HG03025 (cell line): ENCODE measurements around the gene OXCT1.
"Not testable (repeated sequence)": the region's sequence is repeated elsewhere in the genome, so short reads cannot be mapped to it uniquely, and the experiment has no call there.

Experiments
- ATAC-seq: cut with Tn5 transposase; IDR thresholded peaks from one replicate; pipeline ENCODE4 v1.9.1; 2021; ENCODE audit warnings: mild to moderate bottlenecking, moderate library complexity; ENCODE audit not compliant: unreplicated experiment, low FRiP score

OXCT1 gene

GRCh38 chr5:41875121-41875520 lies 4.9 kb upstream of the OXCT1 start:
- ATAC-seq, result no peak

- ATAC-seq, result no peak
Observed at GRCh38 chr5:41874512-41875060, 4.4 kb upstream of the OXCT1 start.

- no peak for ATAC-seq
Observed at GRCh38 chr5:41871852-41872251, 1.6 kb upstream of the OXCT1 start.

- no peak for ATAC-seq
Observed at GRCh38 chr5:41870627-41871048, 413 bp upstream of the OXCT1 start.

GRCh38 chr5:41869151-41869723 lies 988 bp downstream of the OXCT1 start:
- ATAC-seq, result no peak

- ATAC-seq, result no peak
Observed at GRCh38 chr5:41863871-41864486, 6.2 kb downstream of the OXCT1 start.

- no peak for ATAC-seq
Observed at GRCh38 chr5:41858890-41859289, 11.3 kb downstream of the OXCT1 start.

- no peak for ATAC-seq
Observed at GRCh38 chr5:41857989-41858388, 12.2 kb downstream of the OXCT1 start.

- ATAC-seq, result peak; percentile 88
Observed at GRCh38 chr5:41856644-41857491, 13.4 kb downstream of the OXCT1 start.

GRCh38 chr5:41852293-41852692 lies 17.9 kb downstream of the OXCT1 start:
- ATAC-seq, result no peak

GRCh38 chr5:41851116-41851515 lies 19.1 kb downstream of the OXCT1 start:
- ATAC-seq, result no peak

- no peak for ATAC-seq
Observed at GRCh38 chr5:41848983-41849382, 21.2 kb downstream of the OXCT1 start.

GRCh38 chr5:41845751-41846150 lies 24.5 kb downstream of the OXCT1 start:
- ATAC-seq, result not testable (repeated sequence)

- ATAC-seq, result no peak
Observed at GRCh38 chr5:41844502-41844901, 25.7 kb downstream of the OXCT1 start.

GRCh38 chr5:41843456-41844370 lies 26.5 kb downstream of the OXCT1 start:
- ATAC-seq, result peak; percentile 60

- ATAC-seq, result peak; percentile 91
Observed at GRCh38 chr5:41842777-41843176, 27.4 kb downstream of the OXCT1 start.

- no peak for ATAC-seq
Observed at GRCh38 chr5:41841325-41841724, 28.9 kb downstream of the OXCT1 start.

GRCh38 chr5:41840251-41840650 lies 30.0 kb downstream of the OXCT1 start:
- no peak for ATAC-seq

GRCh38 chr5:41837793-41838192 lies 32.4 kb downstream of the OXCT1 start:
- no peak for ATAC-seq

- no peak for ATAC-seq
Observed at GRCh38 chr5:41835645-41836044, 34.6 kb downstream of the OXCT1 start.
